SK-N-SH (cell line): ENCODE data around the gene USP47. TPM values are rescaled to one million over a fixed set of nuclear protein-coding genes. Genes with fewer than 3 reads are reported as not detected.
A peak's percentile ranks its signal among the peaks of the same experiment; 100 is the strongest.

Source experiments
- CTCF ChIA-PET: fragments of 300-600, 350-600 bp; formaldehyde crosslinking; extraction: SDS; loops from one replicate; lab custom pipeline; 2021; lab: Yijun Ruan, JAX
- POLR2A ChIA-PET: fragments of 350-600 bp; sonication (Branson Sonifier 250); formaldehyde crosslinking; extraction: SDS; loops from one replicate; lab custom pipeline; 2020; ENCODE audit warnings: antibody characterized with exemption, inconsistent platforms; lab: Yijun Ruan, JAX
- DNase-seq: peaks from one replicate; pipeline ENCODE4 v3.0.0; 2012
- H2AFZ ChIP-seq: fragments of 200-600 bp; sonication (generic); 2 replicates; pipeline ENCODE4 v1.8.1; 2016; ENCODE audit warnings: antibody characterized with exemption, mild to moderate bottlenecking, low read depth
- H3F3A ChIP-seq: fragments of 200-600 bp; sonication (generic); replicated peaks from 2 replicates; pipeline ENCODE3; 2016; ENCODE audit warnings: antibody characterized with exemption, mild to moderate bottlenecking; ENCODE audit not compliant: insufficient read depth
- H3K27ac ChIP-seq, 2 experiments: fragments of 200-500 bp in 1 of 2; fragments of 200-600 bp in 1 of 2; sonication (Bioruptor generic) in 1 of 2; sonication (generic), shearing (Covaris generic) in 1 of 2; 2 replicates each; pipeline versions ENCODE4 v1.5.1 to v1.6.1; 2014 to 2016; ENCODE audit warnings: low read depth in 2 of 2, inconsistent platforms in 1 of 2, low read length in 1 of 2, mild to moderate bottlenecking in 1 of 2, mixed read lengths in 1 of 2
- H3K27me3 ChIP-seq: fragments of 200-600 bp; sonication (generic), shearing (Covaris generic); 2 replicates; pipeline ENCODE4 v1.6.1; 2016; ENCODE audit warnings: mixed run types; ENCODE audit not compliant: insufficient read depth
- H3K36me3 ChIP-seq, 2 experiments: fragments of 200-500 bp in 1 of 2; fragments of 200-600 bp in 1 of 2; sonication (Bioruptor generic) in 1 of 2; sonication (generic) in 1 of 2; replicated peaks in 1 of 2; 2 replicates each; pipeline versions ENCODE3 to v1.5.1; 2014 to 2016; ENCODE audit warnings: low read length in 1 of 2, mild to moderate bottlenecking in 1 of 2; ENCODE audit not compliant: insufficient read depth in 2 of 2, control insufficient read depth in 1 of 2
- H3K4me1 ChIP-seq, 2 experiments: fragments of 200-500 bp in 1 of 2; fragments of 200-600 bp in 1 of 2; sonication (Bioruptor generic) in 1 of 2; sonication (generic), shearing (Covaris generic) in 1 of 2; 2 replicates each; pipeline versions ENCODE4 v1.5.1 to v1.6.1; 2014 to 2016; ENCODE audit warnings: low read depth in 1 of 2, low read length in 1 of 2, mixed run types in 1 of 2; ENCODE audit not compliant: insufficient read depth in 2 of 2, control insufficient read depth in 1 of 2
- H3K4me2 ChIP-seq: fragments of 200-600 bp; sonication (generic), shearing (Covaris generic); 2 replicates; pipeline ENCODE4 v1.6.1; 2017; ENCODE audit warnings: mixed run types
- H3K4me3 ChIP-seq, 2 experiments: fragments of 200-500 bp in 1 of 2; fragments of 200-600 bp in 1 of 2; sonication (Bioruptor generic) in 1 of 2; sonication (generic), shearing (Covaris generic) in 1 of 2; 2 replicates each; pipeline versions ENCODE4 v1.5.1 to v1.8.1; 2014 to 2016; ENCODE audit warnings: low read depth in 2 of 2, inconsistent platforms in 1 of 2, low read length in 1 of 2, mild to moderate bottlenecking in 1 of 2, mixed read lengths in 1 of 2, moderate library complexity in 1 of 2
- H3K79me2 ChIP-seq: fragments of 200-600 bp; sonication (generic); 2 replicates; pipeline ENCODE4 v1.8.1; 2017; ENCODE audit warnings: mild to moderate bottlenecking; ENCODE audit not compliant: insufficient read depth
- H3K9ac ChIP-seq: fragments of 200-600 bp; sonication (generic); 2 replicates; pipeline ENCODE4 v1.6.1; 2017; ENCODE audit warnings: mixed run types
- H3K9me2 ChIP-seq: fragments of 200-600 bp; sonication (generic); 2 replicates; pipeline ENCODE4 v1.6.1; 2017; ENCODE audit warnings: mixed run types
- H3K9me3 ChIP-seq: fragments of 200-600 bp; sonication (generic); 2 replicates; pipeline ENCODE4 v1.6.1; 2017; ENCODE audit warnings: mixed run types, mild to moderate bottlenecking, moderate library complexity
- H4K20me1 ChIP-seq: fragments of 200-600 bp; sonication (generic); 2 replicates; pipeline ENCODE4 v1.6.1; 2017; ENCODE audit warnings: mild to moderate bottlenecking, mixed run types; ENCODE audit not compliant: insufficient read depth
- CTCF ChIP-seq: fragments of 200-600 bp; sonication (generic); IDR thresholded peaks from 2 replicates; pipeline ENCODE4 v1.6.1; 2017; ENCODE audit warnings: antibody characterized with exemption, mild to moderate bottlenecking, moderate library complexity
- FOXJ3 ChIP-seq: sonication (generic); formaldehyde crosslinking; IDR thresholded peaks from 2 replicates; pipeline ENCODE4 v1.5.1; 2020; ENCODE audit warnings: mild to moderate bottlenecking, missing genetic modification reagents
- FOXM1 ChIP-seq: IDR thresholded peaks from 2 replicates; pipeline ENCODE4 v1.4.0; 2012; ENCODE audit warnings: low read depth, mild to moderate bottlenecking
- MAX ChIP-seq: IDR thresholded peaks from 2 replicates; pipeline ENCODE4 v1.4.0; 2012; ENCODE audit warnings: low read depth
- MEF2A ChIP-seq: IDR thresholded peaks from 2 replicates; pipeline ENCODE4 v1.4.0; 2012; ENCODE audit warnings: low read depth, borderline replicate concordance
- MXI1 ChIP-seq: IDR thresholded peaks from 2 replicates; pipeline ENCODE4 v1.6.1; 2012; ENCODE audit warnings: mild to moderate bottlenecking, low read depth, low read length, improper control_type of control experiment
- RAD21 ChIP-seq: IDR thresholded peaks from 2 replicates; pipeline ENCODE4 v1.6.1; 2012; ENCODE audit warnings: mild to moderate bottlenecking, low read length
- SMC3 ChIP-seq: IDR thresholded peaks from 2 replicates; pipeline ENCODE4 v1.6.1; 2012; ENCODE audit warnings: low read depth, low read length, improper control_type of control experiment
- TCF12 ChIP-seq: IDR thresholded peaks from 2 replicates; pipeline ENCODE4 v1.4.0; 2012
- TEAD4 ChIP-seq: IDR thresholded peaks from 2 replicates; pipeline ENCODE4 v1.4.0; 2012; ENCODE audit warnings: mild to moderate bottlenecking, borderline replicate concordance; ENCODE audit not compliant: insufficient read depth
- WGBS: methylation state at CpG from one replicate; pipeline ENCODE4 v1.1.6; 2017; ENCODE audit warnings: low lambda C conversion rate; 5-methylcytosine and 5-hydroxymethylcytosine counted together
- polyA plus RNA-seq, 3 experiments: library from polyadenylated mRNA; depleted of rRNA; stranded (reverse); fragments of >200 nt; gene quantifications; 2 replicates each; pipeline ENCODE4 v1.2.3, GENCODE V29; 2012
- TF ChIP-seq, protein P1 (sequence below): fragments of 150-350 bp; IDR thresholded peaks from 2 replicates; pipeline ENCODE4 v1.6.1; 2016; ENCODE audit warnings: mild to moderate bottlenecking, low read depth, low read length
- TF ChIP-seq, protein P2 (sequence below): IDR thresholded peaks from 2 replicates; pipeline ENCODE4 v1.6.1; 2012; ENCODE audit warnings: mild to moderate bottlenecking, low read depth, low read length, moderate library complexity

USP47 gene
- polyA plus RNA-seq, 1 of the 3 experiments (the other 2 are of a cell fraction): 10.3 TPM

DNA sequence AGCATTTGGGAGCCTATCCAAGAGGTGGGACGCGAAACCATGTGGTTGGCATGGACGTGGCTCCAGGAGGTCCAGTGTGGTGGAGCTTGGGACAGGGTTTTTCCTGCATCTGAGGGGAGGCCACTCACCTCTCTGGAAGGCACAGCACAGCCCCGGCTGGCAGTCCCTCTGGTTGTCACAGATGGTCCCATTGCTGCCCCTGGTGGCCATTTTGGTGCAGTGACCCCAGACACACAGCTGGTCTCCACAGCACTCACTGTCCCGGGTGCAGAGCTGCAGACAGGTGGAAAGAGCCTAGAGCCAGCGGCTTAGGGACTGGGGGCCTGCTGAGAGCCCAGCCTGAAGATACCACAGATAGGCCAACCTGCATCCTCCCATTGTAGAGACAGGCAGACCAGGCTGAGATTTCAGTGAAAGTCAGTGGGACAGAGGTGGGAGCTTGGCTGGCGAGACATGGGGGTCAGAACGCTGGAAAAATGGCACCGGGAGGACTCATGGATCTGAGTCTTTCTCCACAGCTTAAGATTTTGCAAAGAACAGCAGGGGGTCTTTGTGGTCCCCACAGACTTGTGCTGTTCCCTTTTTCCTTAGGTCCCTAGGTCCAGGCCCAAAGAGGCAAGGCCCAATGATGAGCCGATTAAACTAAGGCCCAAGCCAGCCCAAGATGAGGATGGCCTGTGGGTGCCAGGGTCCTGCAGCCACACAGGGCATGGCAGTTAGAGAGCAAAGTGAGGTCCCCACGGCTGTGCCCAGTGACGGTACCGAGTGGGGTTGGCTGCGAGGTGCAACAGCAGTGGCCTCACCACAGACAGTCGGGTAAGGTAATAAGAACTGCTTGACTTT lies 125.3 kb downstream of the USP47 start:
- no peak for TF ChIP-seq MAX
- 0 out of 2 replicates have a peak, but pooled peaks have one; percentile 25 for TF ChIP-seq TCF12
- TF ChIP-seq, protein P1, sequence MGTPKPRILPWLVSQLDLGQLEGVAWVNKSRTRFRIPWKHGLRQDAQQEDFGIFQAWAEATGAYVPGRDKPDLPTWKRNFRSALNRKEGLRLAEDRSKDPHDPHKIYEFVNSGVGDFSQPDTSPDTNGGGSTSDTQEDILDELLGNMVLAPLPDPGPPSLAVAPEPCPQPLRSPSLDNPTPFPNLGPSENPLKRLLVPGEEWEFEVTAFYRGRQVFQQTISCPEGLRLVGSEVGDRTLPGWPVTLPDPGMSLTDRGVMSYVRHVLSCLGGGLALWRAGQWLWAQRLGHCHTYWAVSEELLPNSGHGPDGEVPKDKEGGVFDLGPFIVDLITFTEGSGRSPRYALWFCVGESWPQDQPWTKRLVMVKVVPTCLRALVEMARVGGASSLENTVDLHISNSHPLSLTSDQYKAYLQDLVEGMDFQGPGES: no peak
- TF ChIP-seq RAD21: peak; percentile 64
- TF ChIP-seq CTCF: peak; percentile 76
- peak; percentile 38; the same call in 1 of the 2 replicates for TF ChIP-seq FOXJ3 (CRISPR knock-in tag)
- peak; percentile 39; the same call in 1 of the 2 replicates for TF ChIP-seq SMC3
- TF ChIP-seq, all 33 proteins: peak for 5
- Histone ChIP-seq H3K36me3 (peaks cover 52 to 60% of the 10 kb centered on the region in 2 experiments), H3K4me3 (no peak overlapping the region; a peak in 1 of 4 replicates), H3K79me2 (peaks cover 27% of the 10 kb centered on the region), H4K20me1 (no peaks in the 10 kb centered on the region), H3K9me2 (no peaks in the 10 kb centered on the region), H2AFZ (no peak overlapping the region), H3K27me3 (no peaks in the 10 kb centered on the region), H3K4me2 (no peak overlapping the region), H3K9me3 (no peaks in the 10 kb centered on the region), H3F3A (peaks cover 23% of the 10 kb centered on the region), H3K4me1 (peaks cover 22 to 80% of the 10 kb centered on the region in 2 experiments), H3K27ac (peak overlapping the region; percentile 85 to 100; a peak in 3 of 4 replicates), H3K9ac (no peak overlapping the region)
- peak; percentile 77 for DNase-seq
- POLR2A ChIA-PET: interaction anchor here (1.7 kb wide), 1 partner anchor 12 kb away, joined by 10 read pairs; no protein-coding TSS in a partner anchor
- 78% methylated on average over 11 of the region's 15 CpGs for WGBS
- CTCF ChIA-PET: interaction anchor here (0.6 to 5.0 kb wide), 41 partner anchors 9 to 322 kb away, joined by 3 to 39 read pairs (median 4); partner anchors contain the start of genes DKK3 and USP47

GRCh38 chr11:11967669-11968510 lies 126.1 kb downstream of the USP47 start:
- peaks cover 46 to 52% of the 10 kb centered on the region in 2 experiments for H3K36me3 ChIP-seq
- no peaks in the 10 kb centered on the region for H4K20me1 ChIP-seq
- peak overlapping the region; percentile 4; the same call in 1 of the 2 replicates for H3K4me2 ChIP-seq
- peaks cover 31 to 88% of the 10 kb centered on the region in 2 experiments for H3K4me1 ChIP-seq
- POLR2A ChIA-PET: interaction anchor here (1.7 to 2.3 kb wide), 2 partner anchors 12 kb away, joined by 10 to 21 read pairs; no protein-coding TSS in a partner anchor
- H3K27me3 ChIP-seq: no peaks in the 10 kb centered on the region
- H3F3A ChIP-seq: peaks cover 15% of the 10 kb centered on the region
- no peak for DNase-seq
- H2AFZ ChIP-seq: no peak overlapping the region
- no peak overlapping the region; a peak in 1 of 4 replicates for H3K4me3 ChIP-seq
- 75% methylated on average over 10 of the region's 11 CpGs for WGBS
- H3K9me3 ChIP-seq: no peaks in the 10 kb centered on the region
- H3K9ac ChIP-seq: peak overlapping the region; percentile 43; the same call in 1 of the 2 replicates
- peaks cover 34% of the 10 kb centered on the region for H3K79me2 ChIP-seq
- CTCF ChIA-PET: interaction anchor here (0.6 to 5.0 kb wide), 22 partner anchors 9 to 896 kb away, joined by 3 to 39 read pairs (median 5); no protein-coding TSS in a partner anchor
- no peaks in the 10 kb centered on the region for H3K9me2 ChIP-seq
- peak overlapping the region; percentile 85 to 100 for H3K27ac ChIP-seq
- no peak for TF ChIP-seq FOXM1
- TF ChIP-seq, protein P1: no peak
- TF ChIP-seq MXI1: no peak
- no peak for TF ChIP-seq MEF2A
- no peak for TF ChIP-seq TEAD4
- no peak for TF ChIP-seq FOXJ3 (CRISPR knock-in tag)
- TF ChIP-seq, protein P2, sequence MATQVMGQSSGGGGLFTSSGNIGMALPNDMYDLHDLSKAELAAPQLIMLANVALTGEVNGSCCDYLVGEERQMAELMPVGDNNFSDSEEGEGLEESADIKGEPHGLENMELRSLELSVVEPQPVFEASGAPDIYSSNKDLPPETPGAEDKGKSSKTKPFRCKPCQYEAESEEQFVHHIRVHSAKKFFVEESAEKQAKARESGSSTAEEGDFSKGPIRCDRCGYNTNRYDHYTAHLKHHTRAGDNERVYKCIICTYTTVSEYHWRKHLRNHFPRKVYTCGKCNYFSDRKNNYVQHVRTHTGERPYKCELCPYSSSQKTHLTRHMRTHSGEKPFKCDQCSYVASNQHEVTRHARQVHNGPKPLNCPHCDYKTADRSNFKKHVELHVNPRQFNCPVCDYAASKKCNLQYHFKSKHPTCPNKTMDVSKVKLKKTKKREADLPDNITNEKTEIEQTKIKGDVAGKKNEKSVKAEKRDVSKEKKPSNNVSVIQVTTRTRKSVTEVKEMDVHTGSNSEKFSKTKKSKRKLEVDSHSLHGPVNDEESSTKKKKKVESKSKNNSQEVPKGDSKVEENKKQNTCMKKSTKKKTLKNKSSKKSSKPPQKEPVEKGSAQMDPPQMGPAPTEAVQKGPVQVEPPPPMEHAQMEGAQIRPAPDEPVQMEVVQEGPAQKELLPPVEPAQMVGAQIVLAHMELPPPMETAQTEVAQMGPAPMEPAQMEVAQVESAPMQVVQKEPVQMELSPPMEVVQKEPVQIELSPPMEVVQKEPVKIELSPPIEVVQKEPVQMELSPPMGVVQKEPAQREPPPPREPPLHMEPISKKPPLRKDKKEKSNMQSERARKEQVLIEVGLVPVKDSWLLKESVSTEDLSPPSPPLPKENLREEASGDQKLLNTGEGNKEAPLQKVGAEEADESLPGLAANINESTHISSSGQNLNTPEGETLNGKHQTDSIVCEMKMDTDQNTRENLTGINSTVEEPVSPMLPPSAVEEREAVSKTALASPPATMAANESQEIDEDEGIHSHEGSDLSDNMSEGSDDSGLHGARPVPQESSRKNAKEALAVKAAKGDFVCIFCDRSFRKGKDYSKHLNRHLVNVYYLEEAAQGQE: no peak
